Keratinocyte (primary cell): Measurements from ENCODE around the gene ARL6IP6.

Source experiments
- CTCF ChIP-seq, 3 experiments: IDR thresholded peaks in 1 of 3; conservative IDR thresholded peaks in 1 of 3; optimal IDR thresholded peaks in 1 of 3; 2 replicates in 2 of 3; 3 replicates in 1 of 3; pipeline versions ENCODE3 to v1.5.1; 2011; ENCODE audit warnings: low read length in 3 of 3, mild to moderate bottlenecking in 3 of 3, moderate library complexity in 2 of 3, control low read depth in 1 of 3, inconsistent platforms in 1 of 3; ENCODE audit not compliant: insufficient read depth in 2 of 3; ENCODE audit errors: extremely low read depth in 1 of 3
- EZH2 ChIP-seq: IDR thresholded peaks from one replicate; pipeline ENCODE4 v1.6.1; 2012; ENCODE audit warnings: inconsistent platforms, mild to moderate bottlenecking, low read length, moderate library complexity

- no peak for TF ChIP-seq EZH2
- TF ChIP-seq CTCF (optimal IDR thresholded peaks at IDR 0.05 in 1 of 3, IDR thresholded peaks at IDR 0.05 in 1 of 3, conservative IDR thresholded peaks at IDR 0.05 in 1 of 3; ENCODE audit: extremely low read depth in 1 of 3, insufficient read depth in 2 of 3, low read length in 3 of 3), result no peak
Measured at GRCh38 chr2:152678808-152679207, 39.6 kb upstream of the ARL6IP6 start.
